ENCODE measurements around the gene C2orf66. TPM values are rescaled to one million over a fixed set of nuclear protein-coding genes. Genes with fewer than 3 reads are reported as not detected.

Gene C2orf66
- total RNA-seq: not detected
- under 1 TPM in 1 of 2 donors, not detected in 1; 0.03 TPM for polyA plus RNA-seq
- long read RNA-seq, donor 1: 0 reads
- long read RNA-seq, donor 2: 0 reads
- long read RNA-seq, donor 3: 0 reads

DNA sequence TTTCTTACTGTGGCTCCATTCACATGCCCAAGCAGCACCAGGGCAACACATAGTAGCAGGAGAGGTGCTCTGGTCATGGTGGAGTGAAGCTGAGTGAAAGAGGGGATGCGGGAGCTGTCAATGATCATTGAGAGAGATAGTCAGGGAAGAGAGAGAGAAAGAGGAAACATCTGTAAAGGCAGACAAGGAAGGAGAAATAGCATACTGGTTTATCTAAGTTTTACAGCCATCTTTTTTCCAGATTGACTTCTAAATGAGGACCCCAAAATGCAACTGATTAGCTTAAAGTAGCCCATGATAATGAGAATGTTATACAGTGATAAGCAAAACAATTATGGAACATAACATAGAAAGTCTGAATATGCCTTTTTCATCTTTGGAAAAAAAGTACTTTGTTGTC lies at the start of gene C2orf66:
Gene C2orf66, minus strand, starts transcription at position 96 of the 400 bp plus-strand sequence. Its CDS starts 19 bp downstream, at position 77.
- no peak within 1 kb of the TSS for H3K27ac ChIP-seq
- no peaks in the 10 kb centered on the region for H3K36me3 ChIP-seq
- WGBS, 2 donors: 72 to 77% methylated on average over 1 of the region's 1 CpG
- intact Hi-C loops (cut with DNase I): no loop called here
- no peak for ATAC-seq
- TF ChIP-seq, protein P1, sequence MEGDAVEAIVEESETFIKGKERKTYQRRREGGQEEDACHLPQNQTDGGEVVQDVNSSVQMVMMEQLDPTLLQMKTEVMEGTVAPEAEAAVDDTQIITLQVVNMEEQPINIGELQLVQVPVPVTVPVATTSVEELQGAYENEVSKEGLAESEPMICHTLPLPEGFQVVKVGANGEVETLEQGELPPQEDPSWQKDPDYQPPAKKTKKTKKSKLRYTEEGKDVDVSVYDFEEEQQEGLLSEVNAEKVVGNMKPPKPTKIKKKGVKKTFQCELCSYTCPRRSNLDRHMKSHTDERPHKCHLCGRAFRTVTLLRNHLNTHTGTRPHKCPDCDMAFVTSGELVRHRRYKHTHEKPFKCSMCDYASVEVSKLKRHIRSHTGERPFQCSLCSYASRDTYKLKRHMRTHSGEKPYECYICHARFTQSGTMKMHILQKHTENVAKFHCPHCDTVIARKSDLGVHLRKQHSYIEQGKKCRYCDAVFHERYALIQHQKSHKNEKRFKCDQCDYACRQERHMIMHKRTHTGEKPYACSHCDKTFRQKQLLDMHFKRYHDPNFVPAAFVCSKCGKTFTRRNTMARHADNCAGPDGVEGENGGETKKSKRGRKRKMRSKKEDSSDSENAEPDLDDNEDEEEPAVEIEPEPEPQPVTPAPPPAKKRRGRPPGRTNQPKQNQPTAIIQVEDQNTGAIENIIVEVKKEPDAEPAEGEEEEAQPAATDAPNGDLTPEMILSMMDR (IDR thresholded peaks at IDR 0.05): no peak
- H3K4me3 ChIP-seq: no peak within 1 kb of the TSS
- peaks cover 0 to 10% (median 0%) of the 10 kb centered on the region in 7 donors for H3K27me3 ChIP-seq
- H3K9me3 ChIP-seq: no peaks in the 10 kb centered on the region
- H3K4me1 ChIP-seq: no peaks in the 10 kb centered on the region
- no peak for DNase-seq

DNA sequence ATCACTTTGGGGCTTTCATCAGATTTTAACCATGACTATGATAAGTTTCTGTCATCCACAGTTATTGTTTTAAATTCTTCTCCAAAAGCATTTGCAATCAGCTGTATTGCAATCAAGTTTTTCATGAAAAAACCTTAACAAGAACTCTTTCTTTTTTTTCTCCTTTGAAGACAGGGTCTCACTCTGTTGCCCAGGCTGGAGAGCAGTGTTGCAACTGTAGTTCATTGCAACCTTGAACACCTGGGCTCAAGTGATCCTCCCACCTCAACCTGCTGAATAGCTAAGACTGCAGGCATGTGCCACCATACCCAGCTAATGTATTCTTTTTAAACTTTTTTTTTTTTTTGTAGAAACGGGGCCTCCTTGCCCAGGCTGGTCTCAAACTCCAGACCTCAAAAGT lies 45.5 kb upstream of the C2orf66 start:
- H3K9me3 ChIP-seq: peaks cover 0 to 14% (median 10%) of the 10 kb centered on the region in 11 donors
- no peak overlapping the region for H3K27ac ChIP-seq
- TF ChIP-seq, protein P1 (IDR thresholded peaks at IDR 0.05): no peak
- H3K4me3 ChIP-seq: no peak overlapping the region
- no peak for ATAC-seq
- H3K27me3 ChIP-seq: no peaks in the 10 kb centered on the region
- no peaks in the 10 kb centered on the region for H3K4me1 ChIP-seq
- peaks cover 0 to 18% (median 10%) of the 10 kb centered on the region in 9 donors for H3K36me3 ChIP-seq
- intact Hi-C loops (cut with DNase I): loop anchor here in 1 of 10 donors (5.0 kb wide), 1 partner anchor 573 kb away; no protein-coding TSS in a partner anchor
- WGBS, 2 donors: 97% methylated on average over 1 of the region's 1 CpG
- no peak for DNase-seq

DNA sequence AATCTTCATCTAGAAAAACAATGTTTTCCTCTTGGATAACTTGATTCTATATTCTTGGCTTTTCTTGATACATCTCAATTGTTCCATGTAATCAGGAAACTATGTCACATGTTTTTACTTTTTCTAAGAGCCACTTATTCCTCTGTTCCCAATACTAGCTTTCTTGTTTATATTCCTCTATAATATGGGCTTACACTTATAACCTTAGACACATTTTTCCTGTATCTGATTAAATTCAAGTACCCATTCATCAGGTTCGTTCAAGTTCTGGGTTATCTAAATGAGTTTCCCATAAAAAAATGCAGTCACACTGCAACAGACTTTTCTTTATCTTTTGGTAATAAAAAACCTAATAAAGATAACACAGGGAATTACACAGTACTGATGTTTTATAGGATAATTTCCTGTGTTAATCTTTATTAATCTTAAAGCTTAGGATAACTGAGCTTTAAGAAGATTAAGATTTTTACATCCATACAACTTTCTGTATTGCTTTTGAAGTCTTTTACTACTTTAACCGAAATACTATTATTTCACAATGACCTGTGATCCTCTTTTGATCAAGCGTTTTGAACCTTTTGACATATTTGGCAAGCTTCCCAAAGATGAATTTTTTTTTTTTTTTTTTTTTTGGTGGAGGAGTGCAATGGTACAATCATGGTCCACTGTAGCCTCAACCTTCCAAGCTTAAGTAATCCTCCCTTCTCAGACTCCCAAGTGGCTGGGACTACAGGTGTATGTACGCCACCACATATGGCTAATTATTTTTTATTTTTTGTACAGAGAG lies 44.3 kb upstream of the C2orf66 start:
- TF ChIP-seq, protein P1 (IDR thresholded peaks at IDR 0.05): no peak
- intact Hi-C loops (cut with DNase I): no loop called here
- H3K36me3 ChIP-seq: peaks cover 0 to 15% (median 7%) of the 10 kb centered on the region in 9 donors
- H3K4me3 ChIP-seq: no peak overlapping the region
- H3K4me1 ChIP-seq: no peaks in the 10 kb centered on the region
- peaks cover 0 to 3% (median 0%) of the 10 kb centered on the region in 11 donors for H3K9me3 ChIP-seq
- no peak overlapping the region for H3K27ac ChIP-seq
- ATAC-seq (no peak), DNase-seq (no peak)
- WGBS, 2 donors: 73 to 74% methylated on average over 4 of the region's 4 CpGs
- no peaks in the 10 kb centered on the region for H3K27me3 ChIP-seq

DNA sequence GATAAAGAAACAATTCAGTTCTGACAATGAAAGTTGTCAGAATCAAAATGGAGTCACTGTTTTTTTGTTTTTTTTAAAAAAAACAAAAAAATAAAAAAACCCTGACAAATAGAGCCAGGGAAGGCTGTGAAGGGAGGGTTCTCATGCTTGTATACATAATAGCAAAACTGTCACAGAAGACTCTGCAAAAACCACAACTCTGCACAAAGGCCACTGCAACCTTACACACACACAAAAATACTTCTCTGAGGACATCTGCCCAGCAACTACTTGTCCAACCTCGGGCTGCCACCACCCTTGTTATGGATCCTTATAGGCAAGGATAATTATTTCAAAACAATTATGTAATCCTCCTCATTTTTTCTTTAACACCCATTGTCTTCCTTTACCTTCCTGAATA lies 41.9 kb upstream of the C2orf66 start:
- H3K27me3 ChIP-seq: no peaks in the 10 kb centered on the region
- H3K4me3 ChIP-seq: no peak overlapping the region
- DNase-seq: no peak
- TF ChIP-seq, protein P1 (IDR thresholded peaks at IDR 0.05): no peak
- H3K27ac ChIP-seq: no peak overlapping the region
- no peaks in the 10 kb centered on the region for H3K9me3 ChIP-seq
- intact Hi-C loops (cut with DNase I): no loop called here
- ATAC-seq: no peak
- WGBS, 2 donors: 89 to 96% methylated on average over 1 of the region's 1 CpG
- H3K4me1 ChIP-seq: no peaks in the 10 kb centered on the region
- peaks cover 0 to 22% (median 0%) of the 10 kb centered on the region in 9 donors for H3K36me3 ChIP-seq

All from heart right ventricle (tissue), 16 donors.